ENCODE measurements around the gene LIPH.

LIPH gene

DNA sequence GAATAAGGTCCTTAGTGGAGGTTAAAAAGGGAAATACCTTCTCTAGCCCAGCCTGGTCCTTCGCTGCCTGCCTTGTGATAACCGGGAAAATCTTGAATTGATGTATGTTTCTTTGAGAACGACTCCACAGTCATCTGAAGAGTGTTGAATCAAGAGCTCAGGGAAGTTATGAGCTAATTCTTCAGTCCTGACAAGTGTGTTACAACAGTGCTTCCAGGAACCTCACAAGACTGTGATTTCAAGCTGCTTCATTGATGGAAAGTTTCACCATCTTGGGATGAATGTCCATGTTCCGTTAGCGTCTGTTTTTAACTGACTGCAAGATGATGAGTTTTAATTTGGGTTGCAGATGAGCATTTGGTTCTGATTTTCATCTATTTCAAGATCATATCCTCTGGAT, 66.0 kb downstream of the LIPH start:
- H3K18ac ChIP-seq (ENCODE audit: low read length) = no peak overlapping the region
- no peaks in the 10 kb centered on the region for H3K79me1 ChIP-seq (ENCODE audit: low read length)
- no peak overlapping the region for H3K9ac ChIP-seq (ENCODE audit: low read length)
- H3K36me3 ChIP-seq (ENCODE audit: control insufficient read depth in 1 of 2, insufficient read depth in 2 of 2, low read length in 2 of 2) = peaks cover 4 to 16% of the 10 kb centered on the region in 2 experiments
- H3K27me3 ChIP-seq (ENCODE audit: insufficient read depth, low read length) = no peaks in the 10 kb centered on the region
- H2BK120ac ChIP-seq (ENCODE audit: insufficient read depth, low read length, poor library complexity) = no peak overlapping the region
- H3K4me1 ChIP-seq (ENCODE audit: control insufficient read depth in 1 of 2, insufficient read depth in 2 of 2, low read length in 2 of 2) = no peaks in the 10 kb centered on the region
- no peak for DNase-seq
- H3K4me3 ChIP-seq (ENCODE audit: low read depth, low read length) = no peak overlapping the region
- no CpG with 5 or more reads among the region's 5 CpGs for WGBS (ENCODE audit: extremely low coverage, insufficient coverage, insufficient read length)
- no peak overlapping the region for H3K14ac ChIP-seq (ENCODE audit: low read length)
- H3K79me2 ChIP-seq (ENCODE audit: control insufficient read depth, insufficient read depth, low read length, poor library complexity) = no peaks in the 10 kb centered on the region
- H2AK5ac ChIP-seq (ENCODE audit: low read length) = no peak overlapping the region
- no peak overlapping the region for H4K91ac ChIP-seq (ENCODE audit: low read depth, low read length)
- H4K12ac ChIP-seq (ENCODE audit: low read depth, low read length) = no peak overlapping the region
- H3K4me2 ChIP-seq (ENCODE audit: low read length) = no peak overlapping the region
- no peak overlapping the region for H2BK5ac ChIP-seq (ENCODE audit: low read depth, low read length, poor library complexity)
- H3K4ac ChIP-seq (ENCODE audit: low read depth, low read length) = no peak overlapping the region
- H3K23ac ChIP-seq (ENCODE audit: low read length) = no peak overlapping the region
- no peak overlapping the region for H3K27ac ChIP-seq (ENCODE audit: low read depth, low read length)
- H2BK12ac ChIP-seq (ENCODE audit: low read length) = no peak overlapping the region
- H3K9me3 ChIP-seq (ENCODE audit: insufficient read depth, low read depth, low read length) = no peaks in the 10 kb centered on the region
- H2AFZ ChIP-seq (ENCODE audit: insufficient read depth, low read length, poor library complexity) = no peak overlapping the region
- no peak overlapping the region for H4K8ac ChIP-seq (ENCODE audit: low read depth, low read length)

DNA sequence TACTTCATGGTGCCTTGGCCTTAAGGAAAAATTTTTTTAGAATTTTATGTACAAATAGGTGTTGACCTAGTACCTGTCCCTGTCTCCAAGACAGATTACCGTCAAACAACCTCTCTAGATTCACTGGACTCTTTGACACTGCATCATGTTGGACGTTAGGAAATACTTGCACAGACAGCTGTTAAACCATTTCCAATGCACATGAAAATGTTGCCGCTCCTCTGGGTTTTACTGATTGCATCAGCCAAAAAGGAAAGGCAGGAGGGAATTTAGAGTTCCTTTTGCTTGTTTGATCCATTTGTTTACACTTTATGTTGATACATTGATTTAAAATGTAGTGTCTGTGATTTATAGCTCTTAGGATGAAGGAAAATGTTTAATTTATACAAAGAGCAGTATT, 68.1 kb downstream of the LIPH start:
- no peak overlapping the region for H4K8ac ChIP-seq (ENCODE audit: low read depth, low read length)
- H3K27me3 ChIP-seq (ENCODE audit: insufficient read depth, low read length) = no peaks in the 10 kb centered on the region
- H3K79me1 ChIP-seq (ENCODE audit: low read length) = no peaks in the 10 kb centered on the region
- no peak overlapping the region for H2AK5ac ChIP-seq (ENCODE audit: low read length)
- H3K14ac ChIP-seq (ENCODE audit: low read length) = no peak overlapping the region
- H3K4me1 ChIP-seq (ENCODE audit: control insufficient read depth in 1 of 2, insufficient read depth in 2 of 2, low read length in 2 of 2) = no peaks in the 10 kb centered on the region
- no peak overlapping the region for H3K18ac ChIP-seq (ENCODE audit: low read length)
- WGBS (ENCODE audit: extremely low coverage, insufficient coverage, insufficient read length) = no CpG with 5 or more reads among the region's 3 CpGs
- peaks cover 1% of the 10 kb centered on the region for H3K9me3 ChIP-seq (ENCODE audit: insufficient read depth, low read depth, low read length)
- H3K36me3 ChIP-seq (ENCODE audit: control insufficient read depth in 1 of 2, insufficient read depth in 2 of 2, low read length in 2 of 2) = peaks cover 1 to 6% of the 10 kb centered on the region in 2 experiments
- H2BK5ac ChIP-seq (ENCODE audit: low read depth, low read length, poor library complexity) = no peak overlapping the region
- no peak overlapping the region for H3K4ac ChIP-seq (ENCODE audit: low read depth, low read length)
- H2BK12ac ChIP-seq (ENCODE audit: low read length) = no peak overlapping the region
- DNase-seq = no peak
- no peak overlapping the region for H4K91ac ChIP-seq (ENCODE audit: low read depth, low read length)
- H3K9ac ChIP-seq (ENCODE audit: low read length) = no peak overlapping the region
- H2BK120ac ChIP-seq (ENCODE audit: insufficient read depth, low read length, poor library complexity) = no peak overlapping the region
- H3K4me3 ChIP-seq (ENCODE audit: low read depth, low read length) = no peak overlapping the region
- H3K4me2 ChIP-seq (ENCODE audit: low read length) = no peak overlapping the region
- no peak overlapping the region for H4K12ac ChIP-seq (ENCODE audit: low read depth, low read length)
- H2AFZ ChIP-seq (ENCODE audit: insufficient read depth, low read length, poor library complexity) = no peak overlapping the region
- H3K27ac ChIP-seq (ENCODE audit: low read depth, low read length) = no peak overlapping the region
- no peaks in the 10 kb centered on the region for H3K79me2 ChIP-seq (ENCODE audit: control insufficient read depth, insufficient read depth, low read length, poor library complexity)
- H3K23ac ChIP-seq (ENCODE audit: low read length) = no peak overlapping the region

DNA sequence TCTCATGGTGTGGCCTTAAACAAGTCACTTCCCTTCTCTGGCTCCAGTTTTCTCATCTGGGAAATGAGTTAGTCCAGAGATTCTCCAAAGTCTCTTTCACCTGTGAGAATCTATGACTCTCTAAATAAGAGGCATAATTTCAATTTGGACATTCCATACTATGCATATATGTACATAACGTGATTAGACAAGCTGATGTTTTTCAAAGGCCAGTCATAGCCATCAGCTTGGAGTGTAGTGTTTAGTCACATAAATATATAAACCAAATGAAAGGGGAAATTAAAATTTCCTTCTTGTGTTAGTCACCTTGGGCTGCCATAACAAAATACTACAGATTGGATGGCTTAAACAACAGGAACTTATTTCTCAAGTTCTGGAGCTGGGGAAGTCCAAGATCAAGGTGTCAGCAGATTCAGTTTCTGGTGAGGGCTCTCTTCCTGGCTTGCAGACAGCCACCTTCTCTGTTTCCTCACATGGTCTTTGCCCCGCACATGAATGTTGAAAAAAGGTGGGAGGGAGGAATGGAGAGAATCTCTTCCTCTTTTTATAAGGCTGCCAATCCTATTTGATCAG, 72.9 kb downstream of the LIPH start:
- H2BK120ac ChIP-seq (ENCODE audit: insufficient read depth, low read length, poor library complexity) = no peak overlapping the region
- H3K9ac ChIP-seq (ENCODE audit: low read length) = no peak overlapping the region
- H3K27me3 ChIP-seq (ENCODE audit: insufficient read depth, low read length) = no peaks in the 10 kb centered on the region
- H3K27ac ChIP-seq (ENCODE audit: low read depth, low read length) = no peak overlapping the region
- H3K4me2 ChIP-seq (ENCODE audit: low read length) = no peak overlapping the region
- no peak overlapping the region for H3K4me3 ChIP-seq (ENCODE audit: low read depth, low read length)
- no peaks in the 10 kb centered on the region for H3K79me2 ChIP-seq (ENCODE audit: control insufficient read depth, insufficient read depth, low read length, poor library complexity)
- H4K8ac ChIP-seq (ENCODE audit: low read depth, low read length) = no peak overlapping the region
- no peak overlapping the region for H2BK5ac ChIP-seq (ENCODE audit: low read depth, low read length, poor library complexity)
- no peaks in the 10 kb centered on the region for H3K79me1 ChIP-seq (ENCODE audit: low read length)
- no peak overlapping the region for H2AK5ac ChIP-seq (ENCODE audit: low read length)
- no peak for DNase-seq
- H4K91ac ChIP-seq (ENCODE audit: low read depth, low read length) = no peak overlapping the region
- H2AFZ ChIP-seq (ENCODE audit: insufficient read depth, low read length, poor library complexity) = no peak overlapping the region
- H3K4me1 ChIP-seq (ENCODE audit: control insufficient read depth in 1 of 2, insufficient read depth in 2 of 2, low read length in 2 of 2) = no peaks in the 10 kb centered on the region
- no peak overlapping the region for H3K4ac ChIP-seq (ENCODE audit: low read depth, low read length)
- no peak overlapping the region for H2BK12ac ChIP-seq (ENCODE audit: low read length)
- H3K36me3 ChIP-seq (ENCODE audit: control insufficient read depth in 1 of 2, insufficient read depth in 2 of 2, low read length in 2 of 2) = no peaks in the 10 kb centered on the region
- H3K23ac ChIP-seq (ENCODE audit: low read length) = no peak overlapping the region
- no CpG with 5 or more reads among the region's 2 CpGs for WGBS (ENCODE audit: extremely low coverage, insufficient coverage, insufficient read length)
- H4K12ac ChIP-seq (ENCODE audit: low read depth, low read length) = no peak overlapping the region
- peaks cover 1% of the 10 kb centered on the region for H3K9me3 ChIP-seq (ENCODE audit: insufficient read depth, low read depth, low read length)
- no peak overlapping the region for H3K18ac ChIP-seq (ENCODE audit: low read length)
- H3K14ac ChIP-seq (ENCODE audit: low read length) = no peak overlapping the region

DNA sequence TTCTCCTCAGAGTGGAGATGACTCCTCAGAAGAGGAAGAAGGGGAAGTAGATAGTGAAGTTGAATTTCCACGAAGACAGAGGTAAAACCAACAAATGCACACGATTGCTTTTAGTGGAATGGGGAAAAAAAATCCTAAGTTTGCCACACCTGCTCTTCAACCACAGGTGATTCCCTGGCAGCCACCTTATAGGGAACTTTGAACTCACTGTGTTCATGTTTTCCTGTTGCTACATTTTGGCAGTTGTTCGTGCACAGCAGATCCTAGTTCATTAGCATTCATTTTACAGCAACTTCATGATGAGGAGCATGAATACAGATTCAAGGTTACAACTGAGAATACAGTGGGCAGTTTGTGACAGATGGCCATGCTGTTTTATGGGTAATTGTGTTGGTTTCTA, 75.1 kb downstream of the LIPH start:
- Histone ChIP-seq H3K4me2 (ENCODE audit: low read length) (no peak overlapping the region), H3K9ac (ENCODE audit: low read length) (no peak overlapping the region), H3K4ac (ENCODE audit: low read depth, low read length) (no peak overlapping the region), H3K9me3 (ENCODE audit: insufficient read depth, low read depth, low read length) (peaks cover 1% of the 10 kb centered on the region), H3K27ac (ENCODE audit: low read depth, low read length) (no peak overlapping the region), H4K91ac (ENCODE audit: low read depth, low read length) (no peak overlapping the region), H3K23ac (ENCODE audit: low read length) (no peak overlapping the region), H2BK120ac (ENCODE audit: insufficient read depth, low read length, poor library complexity) (no peak overlapping the region), H4K12ac (ENCODE audit: low read depth, low read length) (no peak overlapping the region), H3K4me3 (ENCODE audit: low read depth, low read length) (no peak overlapping the region), H2AFZ (ENCODE audit: insufficient read depth, low read length, poor library complexity) (no peak overlapping the region), H3K79me2 (ENCODE audit: control insufficient read depth, insufficient read depth, low read length, poor library complexity) (no peaks in the 10 kb centered on the region), H3K27me3 (ENCODE audit: insufficient read depth, low read length) (no peaks in the 10 kb centered on the region), H3K18ac (ENCODE audit: low read length) (no peak overlapping the region), H3K4me1 (ENCODE audit: control insufficient read depth in 1 of 2, insufficient read depth in 2 of 2, low read length in 2 of 2) (no peaks in the 10 kb centered on the region), H4K8ac (ENCODE audit: low read depth, low read length) (no peak overlapping the region), H3K36me3 (ENCODE audit: control insufficient read depth in 1 of 2, insufficient read depth in 2 of 2, low read length in 2 of 2) (peaks cover 0 to 5% of the 10 kb centered on the region in 2 experiments), H3K79me1 (ENCODE audit: low read length) (no peaks in the 10 kb centered on the region), H2BK12ac (ENCODE audit: low read length) (no peak overlapping the region), H2BK5ac (ENCODE audit: low read depth, low read length, poor library complexity) (no peak overlapping the region), H2AK5ac (ENCODE audit: low read length) (no peak overlapping the region), H3K14ac (ENCODE audit: low read length) (no peak overlapping the region)
- WGBS (ENCODE audit: extremely low coverage, insufficient coverage, insufficient read length) = no CpG with 5 or more reads among the region's 3 CpGs
- DNase-seq = no peak

Measured in trophoblast cell (in vitro differentiated cells and primary cell).